ENCODE data around the gene KDM8. TPM values are rescaled to one million over a fixed set of nuclear protein-coding genes. Genes with fewer than 3 reads are reported as not detected.
"Not testable (repeated sequence)": the region's sequence is repeated elsewhere in the genome, so short reads cannot be mapped to it uniquely, and the experiment has no call there.

KDM8 gene
- total RNA-seq, 2 experiments from 2014 or later = 11.3 to 13.9 TPM

DNA sequence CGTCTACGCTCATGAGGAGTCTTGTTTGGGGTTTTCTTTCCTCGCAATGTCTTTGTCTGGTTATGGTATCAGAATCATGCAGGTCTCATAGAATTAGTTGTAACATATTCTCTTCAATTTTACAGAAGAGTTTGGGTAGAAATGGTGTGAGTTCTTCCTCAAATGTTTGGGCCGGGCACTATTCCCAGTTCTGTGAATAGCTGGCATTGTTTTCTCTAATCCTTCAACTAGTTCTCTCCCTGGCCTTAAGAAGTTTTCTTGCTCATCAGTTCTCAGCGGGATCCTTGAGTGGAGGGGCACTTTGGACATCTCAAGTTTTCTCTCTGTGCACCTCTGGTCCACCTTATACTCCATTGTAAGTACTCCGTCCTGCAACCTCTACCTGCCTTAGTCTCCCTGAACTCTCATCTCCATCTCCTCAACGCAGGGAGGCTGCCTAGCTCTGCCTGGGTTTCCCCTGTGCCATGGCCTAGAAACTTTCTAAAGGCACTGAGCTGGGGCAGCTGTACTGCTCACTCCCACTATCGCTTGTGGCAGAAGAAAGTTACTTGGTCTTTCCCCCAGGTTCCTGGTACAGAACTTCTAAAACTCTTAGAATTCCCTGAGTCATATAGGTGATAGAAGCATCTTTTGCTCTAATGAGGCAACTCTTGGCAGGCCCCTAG lies 48.3 kb downstream of the KDM8 start:
- H3K27ac Mint-ChIP-seq = peak overlapping the region; percentile 92
- peaks cover 1% of the 10 kb centered on the region for H3K9me3 Mint-ChIP-seq
- H3K36me3 Mint-ChIP-seq (ENCODE audit: low read depth) = peaks cover 30% of the 10 kb centered on the region
- peaks cover 87% of the 10 kb centered on the region for H3K4me1 Mint-ChIP-seq (ENCODE audit: low read depth)
- CTCF ChIA-PET = interaction anchor here (1.1 to 4.6 kb wide), 3 partner anchors 16 to 67 kb away, joined by 4 to 43 read pairs (median 4); no protein-coding TSS in a partner anchor
- DNase-seq = peak; percentile 46
- intact Hi-C loops (cut with micrococcal nuclease) = loop anchor here (5.0 to 10.0 kb wide), 3 partner anchors 116 to 933 kb away; no protein-coding TSS in a partner anchor
- H3K4me3 Mint-ChIP-seq = no peak overlapping the region
- no peaks in the 10 kb centered on the region for H3K27me3 Mint-ChIP-seq (ENCODE audit: low read depth)

DNA sequence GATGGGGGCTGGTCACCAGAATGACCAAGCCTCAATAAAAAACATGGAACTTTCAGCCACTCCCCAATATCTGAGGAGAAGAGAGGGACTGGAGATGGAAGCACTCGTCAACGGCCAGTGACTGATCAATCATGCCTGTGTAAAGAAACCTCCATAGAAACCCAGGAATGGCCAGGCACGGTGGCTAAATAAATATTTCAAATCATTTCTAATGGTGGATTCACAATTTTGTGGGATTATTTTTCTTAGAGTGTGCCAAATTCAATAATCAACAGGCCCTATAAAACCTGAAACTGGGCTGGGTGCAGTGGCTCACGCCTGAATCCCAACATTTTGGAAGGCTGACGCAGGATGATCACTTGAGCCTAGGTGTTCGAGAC lies 48.9 kb downstream of the KDM8 start:
- peaks cover 86% of the 10 kb centered on the region for H3K4me1 Mint-ChIP-seq (ENCODE audit: low read depth)
- no peak for DNase-seq
- no peaks in the 10 kb centered on the region for H3K27me3 Mint-ChIP-seq (ENCODE audit: low read depth)
- intact Hi-C loops (cut with micrococcal nuclease) = loop anchor here (5.0 to 10.0 kb wide), 3 partner anchors 115 to 933 kb away; no protein-coding TSS in a partner anchor
- H3K27ac Mint-ChIP-seq = peak overlapping the region; percentile 92
- peaks cover 1% of the 10 kb centered on the region for H3K9me3 Mint-ChIP-seq
- CTCF ChIA-PET = interaction anchor here (1.0 to 4.6 kb wide), 5 partner anchors 16 to 67 kb away, joined by 4 to 43 read pairs (median 4); no protein-coding TSS in a partner anchor
- H3K4me3 Mint-ChIP-seq = no peak overlapping the region
- H3K36me3 Mint-ChIP-seq (ENCODE audit: low read depth) = peaks cover 34% of the 10 kb centered on the region

DNA sequence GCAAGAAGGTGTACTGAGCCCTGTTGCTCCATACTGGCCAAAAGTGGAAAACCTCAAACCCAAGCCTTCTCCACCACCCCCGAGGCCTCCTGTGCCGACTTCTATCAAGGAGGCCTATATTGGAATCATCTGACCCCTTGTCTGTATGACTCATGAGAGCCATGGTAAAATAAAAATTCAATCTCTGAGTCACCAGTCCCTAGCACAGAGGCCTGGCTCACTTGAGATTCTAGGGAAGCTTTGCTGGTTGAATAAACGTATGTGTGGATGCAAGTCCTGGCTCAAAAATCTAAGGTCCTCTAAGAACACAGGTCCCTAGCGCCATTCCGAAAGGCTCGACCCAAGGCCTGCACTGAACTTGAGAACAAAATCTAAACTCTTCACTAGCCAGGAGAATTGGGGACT lies 50.2 kb downstream of the KDM8 start:
- Mint-ChIP-seq H3K27me3 (ENCODE audit: low read depth) (no peaks in the 10 kb centered on the region), H3K4me3 (peak overlapping the region; percentile 44), H3K27ac (peak overlapping the region; percentile 92), H3K9me3 (peaks cover 1% of the 10 kb centered on the region), H3K36me3 (ENCODE audit: low read depth) (peaks cover 32% of the 10 kb centered on the region), H3K4me1 (ENCODE audit: low read depth) (peaks cover 91% of the 10 kb centered on the region)
- no peak for DNase-seq
- intact Hi-C loops (cut with micrococcal nuclease) = loop anchor here (5.0 to 10.0 kb wide), 3 partner anchors 114 to 931 kb away; no protein-coding TSS in a partner anchor
- CTCF ChIA-PET = interaction anchor here (1.0 to 2.5 kb wide), 3 partner anchors 19 to 115 kb away, joined by 3 to 18 read pairs (median 5); no protein-coding TSS in a partner anchor

DNA sequence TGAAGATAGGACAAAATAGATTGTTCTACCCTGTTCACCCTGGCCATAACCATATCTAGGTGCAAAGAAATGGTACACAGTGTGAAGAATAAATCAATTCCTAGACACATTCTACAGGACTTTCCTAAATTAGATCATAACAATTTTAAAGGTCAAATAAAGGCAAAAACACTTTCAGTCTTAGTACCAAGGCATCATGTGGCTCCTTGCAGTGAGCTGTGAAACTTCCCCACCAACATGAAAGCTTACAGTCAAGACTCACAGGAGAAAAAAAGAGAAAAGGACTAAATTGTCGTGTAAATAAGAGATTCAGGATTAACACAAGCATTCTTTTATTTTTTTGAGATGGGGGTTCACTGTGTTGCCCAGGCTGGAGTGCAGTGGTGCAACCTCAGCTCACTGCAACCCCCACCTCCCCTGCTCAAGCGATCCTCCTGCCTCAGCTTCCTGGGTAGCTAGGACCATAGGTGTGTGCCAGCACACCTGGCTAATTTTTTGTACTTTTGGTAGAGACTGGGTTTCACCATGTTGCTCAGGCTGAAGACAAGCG lies 51.0 kb downstream of the KDM8 start:
- CTCF ChIA-PET = interaction anchor here (0.6 to 2.5 kb wide), 6 partner anchors 10 to 145 kb away, joined by 3 to 18 read pairs (median 4); no protein-coding TSS in a partner anchor
- peaks cover 31% of the 10 kb centered on the region for H3K36me3 Mint-ChIP-seq (ENCODE audit: low read depth)
- peak overlapping the region; percentile 44 for H3K4me3 Mint-ChIP-seq
- DNase-seq = peak; percentile 65
- peaks cover 1% of the 10 kb centered on the region for H3K9me3 Mint-ChIP-seq
- peaks cover 93% of the 10 kb centered on the region for H3K4me1 Mint-ChIP-seq (ENCODE audit: low read depth)
- H3K27me3 Mint-ChIP-seq (ENCODE audit: low read depth) = no peaks in the 10 kb centered on the region
- peak overlapping the region; percentile 92 for H3K27ac Mint-ChIP-seq
- intact Hi-C loops (cut with micrococcal nuclease) = loop anchor here (1.0 to 10.0 kb wide), 8 partner anchors 8 to 930 kb away; no protein-coding TSS in a partner anchor

DNA sequence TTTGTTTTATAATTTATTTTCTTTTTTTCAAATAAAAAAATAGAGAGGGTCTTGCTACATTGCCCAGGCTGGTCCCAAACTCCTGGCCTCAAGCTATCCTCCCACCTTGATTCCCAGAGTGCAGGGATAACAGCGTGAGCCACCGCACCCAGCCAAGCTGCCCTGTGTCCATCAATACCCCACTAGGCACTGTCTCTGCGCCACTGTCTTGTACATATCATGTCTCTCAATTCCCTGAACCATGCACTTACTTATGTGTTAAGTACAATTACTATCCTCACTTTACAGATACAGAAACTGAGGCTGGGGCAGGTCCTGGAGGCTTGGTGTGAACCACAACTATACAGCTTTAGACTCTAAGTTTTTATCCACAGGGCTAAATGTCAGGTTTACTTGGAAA lies 53.5 kb downstream of the KDM8 start:
- CTCF ChIA-PET = interaction anchor here (4.0 kb wide), 1 partner anchor 22 kb away, joined by 17 read pairs; no protein-coding TSS in a partner anchor
- H3K9me3 Mint-ChIP-seq = peaks cover 1% of the 10 kb centered on the region
- H3K27ac Mint-ChIP-seq = peak overlapping the region; percentile 10
- intact Hi-C loops (cut with micrococcal nuclease) = loop anchor here (10.0 kb wide), 1 partner anchor 928 kb away; no protein-coding TSS in a partner anchor
- DNase-seq = no peak
- H3K27me3 Mint-ChIP-seq (ENCODE audit: low read depth) = no peaks in the 10 kb centered on the region
- H3K4me3 Mint-ChIP-seq = no peak overlapping the region
- H3K36me3 Mint-ChIP-seq (ENCODE audit: low read depth) = peaks cover 29% of the 10 kb centered on the region
- H3K4me1 Mint-ChIP-seq (ENCODE audit: low read depth) = peaks cover 84% of the 10 kb centered on the region

DNA sequence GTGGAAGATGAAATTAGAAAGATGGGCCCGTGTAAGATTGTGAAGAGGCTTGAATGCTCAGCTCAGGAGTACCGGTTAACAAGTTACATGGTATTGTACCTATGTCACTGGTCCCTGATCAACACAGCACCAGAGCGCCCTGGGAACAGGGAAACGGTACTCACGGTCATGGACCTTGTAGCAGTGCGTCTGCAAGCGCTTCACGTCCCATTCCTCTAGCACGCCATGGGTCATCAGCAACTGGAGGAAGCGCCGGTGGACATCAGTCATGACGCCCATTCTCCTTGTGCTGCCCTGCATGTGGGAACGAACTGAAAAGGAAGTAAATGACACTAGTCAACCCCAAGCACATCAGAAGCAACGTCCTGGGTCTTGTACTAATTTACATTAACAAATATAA lies 53.9 kb downstream of the KDM8 start:
- intact Hi-C loops (cut with micrococcal nuclease) = loop anchor here (10.0 kb wide), 1 partner anchor 928 kb away; no protein-coding TSS in a partner anchor
- Mint-ChIP-seq H3K27me3 (ENCODE audit: low read depth) (no peaks in the 10 kb centered on the region), H3K4me1 (ENCODE audit: low read depth) (peaks cover 84% of the 10 kb centered on the region), H3K36me3 (ENCODE audit: low read depth) (peaks cover 29% of the 10 kb centered on the region), H3K9me3 (peaks cover 1% of the 10 kb centered on the region), H3K27ac (peak overlapping the region; percentile 10), H3K4me3 (no peak overlapping the region)
- DNase-seq = no peak
- CTCF ChIA-PET = interaction anchor here (0.8 to 4.0 kb wide), 3 partner anchors 23 to 111 kb away, joined by 4 to 17 read pairs (median 5); no protein-coding TSS in a partner anchor

DNA sequence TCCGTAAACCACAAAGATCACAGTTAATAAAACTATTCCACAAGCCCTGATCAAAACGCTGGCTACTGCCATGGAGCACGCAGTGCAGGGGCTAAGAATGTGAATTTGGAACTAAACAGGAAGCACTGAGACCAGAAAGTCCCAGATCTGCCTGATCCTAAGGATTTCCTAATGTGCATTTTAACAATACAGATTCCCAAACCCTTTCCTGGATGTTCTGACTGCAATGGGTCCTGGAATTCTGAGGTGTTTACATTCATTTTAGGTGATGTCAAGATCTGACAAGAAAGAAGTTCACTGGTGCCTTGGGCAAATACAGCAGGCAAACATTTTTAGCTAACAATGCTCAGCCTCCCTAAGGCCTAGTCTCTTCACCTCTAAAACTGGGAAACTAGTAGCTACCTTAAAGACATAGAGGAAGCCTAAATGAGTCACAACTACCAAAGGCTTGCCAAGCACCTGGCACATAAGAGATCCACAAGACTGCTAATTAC lies 55.0 kb downstream of the KDM8 start:
- peaks cover 84% of the 10 kb centered on the region for H3K4me1 Mint-ChIP-seq (ENCODE audit: low read depth)
- CTCF ChIA-PET = interaction anchor here (0.6 to 4.0 kb wide), 5 partner anchors 24 to 110 kb away, joined by 3 to 17 read pairs (median 5); no protein-coding TSS in a partner anchor
- DNase-seq = peak; percentile 39
- H3K27me3 Mint-ChIP-seq (ENCODE audit: low read depth) = no peaks in the 10 kb centered on the region
- peaks cover 34% of the 10 kb centered on the region for H3K36me3 Mint-ChIP-seq (ENCODE audit: low read depth)
- peak overlapping the region; percentile 47 for H3K27ac Mint-ChIP-seq
- intact Hi-C loops (cut with micrococcal nuclease) = loop anchor here (1.0 to 10.0 kb wide), 2 partner anchors 21 to 927 kb away; no protein-coding TSS in a partner anchor
- H3K9me3 Mint-ChIP-seq = peaks cover 1% of the 10 kb centered on the region
- H3K4me3 Mint-ChIP-seq = no peak overlapping the region

DNA sequence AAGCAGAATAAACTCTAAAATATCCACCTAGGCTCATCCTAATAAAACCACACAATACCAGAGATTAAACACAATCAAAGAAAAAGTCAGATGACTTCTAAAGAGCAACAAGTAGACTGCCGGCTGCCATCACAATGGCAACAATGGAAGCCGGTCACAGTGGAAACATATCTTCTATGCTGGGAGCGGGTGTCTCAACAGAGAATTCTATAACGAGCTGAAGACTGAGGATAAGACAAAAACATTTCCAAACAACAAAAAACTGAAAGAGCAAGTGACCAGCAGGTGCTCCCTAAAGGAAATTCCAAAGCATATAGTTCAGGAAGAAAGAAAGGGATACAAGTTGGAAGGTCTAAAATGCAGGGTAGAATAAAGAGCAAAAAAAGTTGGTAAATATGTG lies 56.4 kb downstream of the KDM8 start:
- intact Hi-C loops (cut with micrococcal nuclease) = loop anchor here (10.0 kb wide), 1 partner anchor 925 kb away; no protein-coding TSS in a partner anchor
- Mint-ChIP-seq H3K27me3 (ENCODE audit: low read depth) (no peaks in the 10 kb centered on the region), H3K27ac (no peak overlapping the region), H3K36me3 (ENCODE audit: low read depth) (peaks cover 33% of the 10 kb centered on the region), H3K4me1 (ENCODE audit: low read depth) (peaks cover 80% of the 10 kb centered on the region), H3K9me3 (no peaks in the 10 kb centered on the region), H3K4me3 (no peak overlapping the region)
- no peak for DNase-seq
- CTCF ChIA-PET = interaction anchor here (4.0 kb wide), 1 partner anchor 25 kb away, joined by 17 read pairs; no protein-coding TSS in a partner anchor

DNA sequence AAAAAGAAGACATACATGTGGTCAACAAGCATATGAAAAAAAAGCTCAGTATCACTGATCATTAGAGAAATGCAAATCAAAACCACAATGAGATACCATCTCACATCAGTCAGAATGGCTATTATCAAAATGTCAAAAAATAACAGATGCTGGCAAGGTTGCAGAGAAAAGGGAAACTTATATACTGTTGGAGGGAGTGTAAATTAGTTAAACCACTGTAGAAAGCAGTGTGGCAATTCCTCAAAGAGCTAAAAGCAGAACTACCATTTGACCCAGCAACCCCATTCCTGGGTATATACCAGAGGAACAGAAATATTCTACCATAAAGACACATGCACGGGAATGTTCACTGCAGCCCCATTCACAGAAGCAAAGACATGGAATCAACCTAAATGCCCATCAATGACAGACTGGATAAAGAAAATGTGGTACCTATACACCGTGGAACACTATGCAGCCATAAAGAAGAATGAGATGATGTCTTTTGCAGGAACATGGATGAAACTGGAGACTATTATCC lies 59.6 kb downstream of the KDM8 start:
- DNase-seq; H3K4me3 Mint-ChIP-seq; H3K27me3 Mint-ChIP-seq (ENCODE audit: low read depth); H3K9me3 Mint-ChIP-seq; H3K27ac Mint-ChIP-seq; intact Hi-C loops (cut with micrococcal nuclease): not testable (repeated sequence)
- Mint-ChIP-seq H3K4me1 (ENCODE audit: low read depth) (peaks cover 71% of the 10 kb centered on the region), H3K36me3 (ENCODE audit: low read depth) (peaks cover 23% of the 10 kb centered on the region)
- CTCF ChIA-PET = interaction anchor here (0.6 to 1.8 kb wide), 3 partner anchors 11 to 84 kb away, joined by 3 to 6 read pairs (median 4); no protein-coding TSS in a partner anchor

DNA sequence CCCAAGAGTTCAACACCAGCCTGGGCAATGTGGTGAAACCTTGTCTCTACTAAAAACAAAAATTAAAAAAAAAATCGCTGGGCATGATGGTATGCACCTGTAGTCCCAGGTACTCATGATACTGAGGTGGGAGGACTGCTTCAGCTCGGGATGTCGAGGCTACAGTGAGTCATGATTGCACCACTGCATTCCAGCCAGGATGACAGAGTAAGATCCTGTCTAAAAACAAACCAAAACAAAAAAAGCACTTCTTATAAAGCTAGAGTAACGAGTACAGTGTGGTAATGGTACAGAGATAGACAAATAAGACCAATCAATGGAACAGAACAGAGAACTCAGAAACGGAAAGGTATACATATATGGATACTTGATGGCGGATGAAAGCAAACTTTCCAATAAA lies 60.8 kb downstream of the KDM8 start:
- Mint-ChIP-seq H3K27me3 (ENCODE audit: low read depth) (no peaks in the 10 kb centered on the region), H3K4me3 (no peak overlapping the region), H3K27ac (no peak overlapping the region), H3K9me3 (no peaks in the 10 kb centered on the region), H3K36me3 (ENCODE audit: low read depth) (peaks cover 21% of the 10 kb centered on the region), H3K4me1 (ENCODE audit: low read depth) (peaks cover 59% of the 10 kb centered on the region)
- intact Hi-C loops (cut with micrococcal nuclease) = no loop called here
- no peak for DNase-seq
- CTCF ChIA-PET = interaction anchor here (0.6 kb wide), 1 partner anchor 9 kb away, joined by 4 read pairs; no protein-coding TSS in a partner anchor

DNA sequence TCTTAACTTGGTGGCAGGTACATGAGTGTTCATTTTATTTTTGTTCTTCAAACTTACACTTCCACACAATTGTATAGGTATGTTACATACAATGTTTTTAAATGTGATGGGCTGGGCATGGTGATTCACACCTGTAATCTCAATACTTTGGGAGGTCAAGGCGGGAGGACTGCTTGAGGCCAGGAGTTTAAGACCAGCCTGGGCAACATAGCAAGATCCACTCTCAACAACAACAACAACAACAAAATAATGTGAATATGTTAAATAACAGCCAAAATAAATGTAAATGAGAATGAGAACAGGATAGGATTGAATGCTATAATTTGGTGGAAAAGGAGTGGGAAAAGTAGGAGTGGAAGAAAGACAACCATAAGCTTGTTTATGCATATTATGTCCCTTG lies 62.7 kb downstream of the KDM8 start:
- H3K27me3 Mint-ChIP-seq (ENCODE audit: low read depth) = no peaks in the 10 kb centered on the region
- H3K4me3 Mint-ChIP-seq = no peak overlapping the region
- peaks cover 69% of the 10 kb centered on the region for H3K4me1 Mint-ChIP-seq (ENCODE audit: low read depth)
- no peaks in the 10 kb centered on the region for H3K9me3 Mint-ChIP-seq
- H3K36me3 Mint-ChIP-seq (ENCODE audit: low read depth) = peaks cover 21% of the 10 kb centered on the region
- CTCF ChIA-PET = no interaction called here
- DNase-seq = no peak
- intact Hi-C loops (cut with micrococcal nuclease) = no loop called here
- H3K27ac Mint-ChIP-seq = no peak overlapping the region
